Fibroblast of the aortic adventitia (primary cell): ENCODE data around the gene MINAR2. TPM values are rescaled to one million over a fixed set of nuclear protein-coding genes. Genes with fewer than 3 reads are reported as not detected.

Experiments
- DNase-seq: peaks from one replicate; pipeline ENCODE4 v3.0.0-alpha.2; 2010; ENCODE audit warnings: low read depth
- H3K4me3 ChIP-seq: 2 replicates; pipeline ENCODE4 v1.5.1; 2011; ENCODE audit warnings: low read depth, mild to moderate bottlenecking, control low read depth, low read length, moderate library complexity
- CTCF ChIP-seq: IDR thresholded peaks from 2 replicates; pipeline ENCODE4 v1.5.1; 2011; ENCODE audit warnings: mild to moderate bottlenecking, low read length, control low read depth, inconsistent platforms; ENCODE audit not compliant: insufficient read depth
- total RNA-seq: library from RNA; depleted of rRNA; stranded (reverse); fragments of >200 nt; gene quantifications from 2 replicates; pipeline ENCODE4 v1.2.3, GENCODE V29; 2012; ENCODE audit warnings: low replicate concordance

MINAR2 gene
- total RNA-seq, 1 donor, result not detected

- DNase-seq, result no peak
- no peak overlapping the region for H3K4me3 ChIP-seq
- TF ChIP-seq CTCF, result no peak
Measured at GRCh38 chr5:129724222-129724621, 23.7 kb upstream of the MINAR2 start.

GRCh38 chr5:129724647-129725046 is 23.2 kb upstream of the MINAR2 start:
- no peak for TF ChIP-seq CTCF
- no peak for DNase-seq

GRCh38 chr5:129739773-129740172 is 8.1 kb upstream of the MINAR2 start:
- no peak for DNase-seq
- H3K4me3 ChIP-seq, result no peak overlapping the region
- no peak for TF ChIP-seq CTCF

More at GRCh38 chr5:129724647-129725046, 23.2 kb upstream of the MINAR2 start:
- no peak overlapping the region for H3K4me3 ChIP-seq

- TF ChIP-seq CTCF, result no peak
- no peak for DNase-seq
- H3K4me3 ChIP-seq, result no peak overlapping the region
Measured at GRCh38 chr5:129743541-129744187, 4.2 kb upstream of the MINAR2 start.

GRCh38 chr5:129745997-129746396 is 1.9 kb upstream of the MINAR2 start:
- no peak for TF ChIP-seq CTCF
- no peak overlapping the region for H3K4me3 ChIP-seq
- DNase-seq, result no peak

- no peak for DNase-seq
- TF ChIP-seq CTCF, result no peak
- H3K4me3 ChIP-seq, result no peak overlapping the region
Measured at GRCh38 chr5:129746876-129747275, 1.0 kb upstream of the MINAR2 start.
